Activated T-cell treated with anti-CD3 and anti-CD28 coated beads, Interleukin-2, amount 50 U/mL, for 24 hours (primary cell): Measurements from ENCODE around the gene TUBGCP6.
A peak's percentile ranks its signal among the peaks of the same experiment; 100 is the strongest.
"Not testable (repeated sequence)": the region's sequence is repeated elsewhere in the genome, so short reads cannot be mapped to it uniquely, and the experiment has no call there.

Experiments
- DNase-seq: peaks from one replicate; pipeline ENCODE4 v3.0.0-alpha.2; 2020
- H3K27ac Mint-ChIP-seq: 2 replicates; pipeline ENCODE4 v1.8.0; 2020; ENCODE audit warnings: mild to moderate bottlenecking, mixed read lengths
- H3K27me3 Mint-ChIP-seq: 2 replicates; pipeline ENCODE4 v1.8.0; 2020; ENCODE audit warnings: mixed read lengths
- H3K36me3 Mint-ChIP-seq: 2 replicates; pipeline ENCODE4 v1.8.0; 2020; ENCODE audit warnings: low read depth, mixed read lengths
- H3K4me1 Mint-ChIP-seq: 2 replicates; pipeline ENCODE4 v1.8.0; 2020; ENCODE audit warnings: low read depth, mixed read lengths
- H3K4me3 Mint-ChIP-seq: 2 replicates; pipeline ENCODE4 v1.8.0; 2020; ENCODE audit warnings: mild to moderate bottlenecking, moderate library complexity, mixed read lengths
- H3K9me3 Mint-ChIP-seq: 2 replicates; pipeline ENCODE4 v1.8.0; 2020; ENCODE audit warnings: mixed read lengths

Gene TUBGCP6

DNA sequence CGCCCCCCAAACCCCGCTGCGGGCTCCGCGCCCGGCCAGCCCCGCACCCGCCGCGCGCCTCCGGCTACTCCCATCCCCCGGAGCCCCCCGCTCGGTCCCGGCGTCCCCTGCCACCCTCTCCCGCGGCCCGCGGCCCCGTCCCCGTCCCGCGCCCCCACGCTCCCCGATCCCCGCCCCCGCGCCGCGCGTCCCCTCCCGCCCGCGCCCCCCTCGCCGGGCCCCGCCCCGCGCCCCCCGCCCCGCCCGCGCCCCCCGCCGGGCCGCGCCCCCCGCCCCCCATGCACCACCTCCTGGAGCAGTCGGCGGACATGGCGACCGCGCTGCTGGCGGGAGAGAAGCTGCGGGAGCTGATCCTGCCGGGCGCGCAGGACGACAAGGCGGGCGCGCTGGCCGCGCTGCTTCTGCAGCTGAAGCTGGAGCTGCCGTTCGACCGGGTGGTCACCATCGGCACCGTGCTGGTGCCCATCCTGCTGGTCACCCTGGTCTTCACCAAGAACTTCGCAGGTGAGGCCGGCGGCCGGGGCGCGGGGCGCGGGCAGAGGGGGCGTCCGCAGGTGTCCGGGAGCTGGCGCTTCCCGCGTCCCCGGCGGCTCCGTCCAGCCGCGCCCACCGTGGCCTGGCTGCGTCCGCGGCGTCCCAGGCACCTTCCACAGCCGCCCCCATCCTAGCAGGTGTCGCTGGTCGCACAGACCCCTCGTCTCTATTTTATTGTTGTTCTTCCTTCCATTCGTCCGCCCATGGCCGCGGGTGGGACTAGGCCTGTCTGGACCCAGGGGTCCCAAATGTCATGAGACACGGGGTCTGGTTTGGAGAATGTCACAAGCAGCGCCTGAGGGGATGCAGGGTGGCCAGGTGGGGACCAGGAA lies 74.1 kb downstream of the TUBGCP6 start, which contains the start of gene PANX2:
TSS of gene PANX2 (plus strand) at position 279 of the 866 bp plus-strand sequence. CDS start at position 279, 0 bp downstream.
- H3K9me3 Mint-ChIP-seq = no peaks in the 10 kb centered on the region
- peak within 1 kb of the TSS; percentile 79 for H3K27ac Mint-ChIP-seq
- H3K4me3 Mint-ChIP-seq = peak within 1 kb of the TSS; percentile 73
- no peak for DNase-seq
- peaks cover 12% of the 10 kb centered on the region for H3K4me1 Mint-ChIP-seq
- H3K27me3 Mint-ChIP-seq = peaks cover 50% of the 10 kb centered on the region
- no peaks in the 10 kb centered on the region for H3K36me3 Mint-ChIP-seq

DNA sequence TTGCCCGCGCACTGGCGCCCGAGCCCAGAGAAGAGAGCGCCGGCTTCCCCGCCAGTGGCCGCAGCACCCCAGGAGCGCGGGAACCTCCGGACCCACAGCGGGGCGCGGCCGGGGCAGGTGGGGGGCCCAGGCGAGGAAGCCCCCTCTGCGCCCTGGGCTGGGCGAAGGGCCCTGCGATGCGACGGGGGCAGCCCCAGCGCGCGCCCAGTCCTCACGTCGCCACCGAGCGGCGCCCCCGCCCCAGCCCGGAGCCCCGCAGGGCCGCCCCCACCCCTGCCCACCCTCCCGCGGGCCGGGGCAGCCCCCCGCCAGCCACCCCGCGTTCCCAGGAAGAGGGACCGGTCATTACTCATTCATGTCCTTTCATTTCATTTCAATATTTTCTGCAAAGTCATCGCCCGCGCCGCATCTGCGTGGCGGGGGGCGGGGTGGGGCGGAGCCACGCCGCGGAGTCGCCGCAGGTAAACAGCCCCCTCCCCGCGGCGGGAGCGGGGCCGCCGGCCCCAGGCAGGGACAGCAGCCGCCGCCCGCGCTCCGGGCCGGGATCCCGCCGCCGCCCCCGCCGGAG lies 75.0 kb downstream of the TUBGCP6 start:
- H3K27ac Mint-ChIP-seq = no peak overlapping the region
- peak; percentile 80 for DNase-seq
- H3K9me3 Mint-ChIP-seq = no peaks in the 10 kb centered on the region
- H3K36me3 Mint-ChIP-seq = no peaks in the 10 kb centered on the region
- peak overlapping the region; percentile 56 for H3K4me3 Mint-ChIP-seq
- H3K27me3 Mint-ChIP-seq = peaks cover 56% of the 10 kb centered on the region
- peaks cover 12% of the 10 kb centered on the region for H3K4me1 Mint-ChIP-seq

DNA sequence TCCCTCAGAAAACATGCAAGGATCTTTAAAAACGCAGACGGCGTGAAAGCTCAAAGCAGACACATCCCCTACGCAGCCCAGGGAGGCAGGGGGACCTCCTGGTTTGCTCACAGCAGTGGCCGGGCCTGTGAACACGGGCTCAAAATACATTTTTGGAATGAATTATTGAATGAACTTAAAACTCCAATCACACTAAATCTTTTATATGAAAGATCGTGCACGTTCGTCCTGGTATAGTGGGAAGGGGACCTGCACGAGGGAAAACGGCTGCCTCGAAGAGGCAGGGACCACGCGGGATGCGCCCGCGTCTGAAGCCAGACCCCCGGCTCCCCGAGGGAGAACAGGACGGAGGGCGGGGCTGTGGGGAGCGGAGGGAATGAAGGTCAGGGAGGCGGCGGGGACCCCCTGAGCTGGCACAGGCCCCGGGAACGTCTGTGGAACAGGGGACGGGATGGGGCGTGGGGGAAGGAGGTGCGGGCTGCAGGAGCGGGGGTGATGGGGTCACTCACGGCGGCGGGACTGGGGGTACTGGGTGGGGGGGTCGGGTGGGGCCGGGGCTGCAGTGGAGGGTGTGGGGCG lies 75.6 kb downstream of the TUBGCP6 start:
- H3K27ac Mint-ChIP-seq = peak overlapping the region; percentile 59
- H3K4me1 Mint-ChIP-seq = peaks cover 12% of the 10 kb centered on the region
- peak overlapping the region; percentile 63 for H3K4me3 Mint-ChIP-seq
- no peaks in the 10 kb centered on the region for H3K9me3 Mint-ChIP-seq
- no peaks in the 10 kb centered on the region for H3K36me3 Mint-ChIP-seq
- DNase-seq = no peak
- H3K27me3 Mint-ChIP-seq = peaks cover 54% of the 10 kb centered on the region

DNA sequence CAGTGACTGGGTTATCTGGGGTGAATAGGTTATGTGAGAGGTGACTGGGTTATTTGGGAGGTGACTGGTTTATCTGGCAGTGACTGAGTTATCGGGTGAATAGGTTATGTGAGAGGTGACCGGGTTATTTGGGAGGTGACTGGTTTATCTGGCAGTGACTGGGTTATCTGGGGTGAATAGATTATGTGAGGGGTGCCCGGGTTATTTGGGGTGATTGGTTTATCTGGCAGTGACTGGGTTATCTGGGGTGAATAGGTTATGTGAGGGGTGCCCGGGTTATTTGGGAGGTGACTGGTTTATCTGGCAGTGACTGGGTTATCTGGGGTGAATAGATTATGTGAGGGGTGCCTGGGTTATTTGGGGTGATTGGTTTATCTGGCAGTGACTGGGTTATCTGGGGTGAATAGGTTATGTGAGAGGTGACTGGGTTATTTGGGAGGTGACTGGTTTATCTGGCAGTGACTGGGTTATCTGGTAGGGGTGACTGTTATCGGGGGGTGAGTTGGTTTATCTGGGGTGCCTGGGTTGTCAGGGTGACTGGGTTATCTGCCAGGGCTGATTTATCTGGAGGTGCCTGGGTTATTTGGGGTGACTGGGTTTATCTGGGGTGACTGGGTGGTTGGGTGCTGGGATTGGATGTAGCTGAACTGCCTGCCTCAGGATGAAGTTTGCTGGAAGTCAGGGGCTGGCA lies 76.2 kb downstream of the TUBGCP6 start:
- H3K27me3 Mint-ChIP-seq = peaks cover 52% of the 10 kb centered on the region
- DNase-seq, H3K9me3 Mint-ChIP-seq, H3K36me3 Mint-ChIP-seq: not testable (repeated sequence)
- peak overlapping the region; percentile 63 for H3K4me3 Mint-ChIP-seq
- peaks cover 12% of the 10 kb centered on the region for H3K4me1 Mint-ChIP-seq
- H3K27ac Mint-ChIP-seq = peak overlapping the region; percentile 59

DNA sequence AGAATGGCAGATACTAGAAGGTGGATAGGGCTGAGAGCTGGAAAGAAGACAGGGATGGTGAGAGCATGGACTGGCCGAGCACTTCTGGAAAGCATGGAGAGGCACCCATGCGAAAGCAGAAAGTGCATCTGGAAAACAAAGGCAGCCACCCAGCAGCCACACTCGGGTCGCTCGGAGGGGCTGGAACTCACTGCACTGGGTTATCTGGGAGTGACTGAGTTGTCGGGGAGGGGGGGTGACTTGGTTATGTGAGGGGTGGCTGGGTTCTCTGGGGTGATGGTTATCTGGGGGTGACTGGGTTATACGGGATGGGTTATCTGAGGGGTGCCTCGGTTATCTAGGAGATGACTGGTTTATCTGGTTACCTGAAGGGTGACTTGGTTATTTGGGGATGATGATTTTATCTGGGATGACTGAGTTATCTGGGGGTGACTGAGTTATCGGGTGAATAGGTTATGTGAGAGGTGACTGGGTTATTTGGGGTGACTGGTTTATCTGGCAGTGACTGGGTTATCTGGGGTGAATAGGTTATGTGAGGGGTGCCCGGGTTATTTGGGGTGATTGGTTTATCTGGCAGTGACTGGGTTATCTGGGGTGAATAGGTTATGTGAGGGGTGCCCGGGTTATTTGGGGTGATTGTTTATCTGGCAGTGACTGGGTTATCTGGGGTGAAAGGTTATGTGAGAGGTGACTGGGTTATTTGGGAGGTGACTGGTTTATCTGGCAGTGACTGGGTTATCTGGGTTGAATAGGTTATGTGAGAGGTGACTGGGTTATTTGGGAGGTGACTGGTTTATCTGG lies 76.9 kb downstream of the TUBGCP6 start:
- no peaks in the 10 kb centered on the region for H3K9me3 Mint-ChIP-seq
- H3K27me3 Mint-ChIP-seq = peaks cover 47% of the 10 kb centered on the region
- peaks cover 12% of the 10 kb centered on the region for H3K4me1 Mint-ChIP-seq
- no peaks in the 10 kb centered on the region for H3K36me3 Mint-ChIP-seq
- DNase-seq = no peak
- no peak overlapping the region for H3K4me3 Mint-ChIP-seq
- no peak overlapping the region for H3K27ac Mint-ChIP-seq
